ENCODE data around the gene CTRB2. TPM values are rescaled to one million over a fixed set of nuclear protein-coding genes. Genes with fewer than 3 reads are reported as not detected.
"Not testable (repeated sequence)": the region's sequence is repeated elsewhere in the genome, so short reads cannot be mapped to it uniquely, and the experiment has no call there.

CTRB2 gene
- polyA plus RNA-seq, 1 of the 3 experiments (the other 2 are of a cell fraction), result not detected

DNA sequence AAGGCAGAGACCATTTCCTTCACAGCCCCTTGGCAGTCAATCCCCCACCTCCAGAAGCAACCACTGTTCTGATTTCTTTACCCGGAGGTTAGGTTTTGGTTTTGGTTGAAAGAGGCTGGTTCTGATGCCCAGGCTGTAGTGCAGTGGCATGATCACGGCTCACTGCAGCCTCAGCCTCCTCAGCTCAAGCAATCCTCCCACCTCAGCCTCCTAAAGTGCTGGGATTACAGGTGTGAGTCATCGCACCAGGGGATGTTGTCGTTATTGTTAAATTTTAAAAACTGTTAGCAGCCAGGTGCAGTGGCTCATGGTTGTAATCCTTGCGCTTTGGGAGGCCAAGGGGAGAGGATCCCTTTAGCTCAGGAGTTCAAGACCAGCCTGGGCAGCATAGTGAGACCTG, 3.0 kb upstream of the CTRB2 start:
- Histone ChIP-seq H3K79me2 (ENCODE audit: insufficient read depth) (no peaks in the 10 kb centered on the region), H3K4me1 (ENCODE audit: control insufficient read depth in 1 of 2, insufficient read depth in 2 of 2, low read depth in 1 of 2, low read length in 1 of 2) (no peaks in the 10 kb centered on the region), H2AFZ (ENCODE audit: low read depth) (no peak overlapping the region), H3K27me3 (ENCODE audit: insufficient read depth) (no peaks in the 10 kb centered on the region), H3K4me2 (no peak overlapping the region), H3K36me3 (replicated peaks in 1 of 2; ENCODE audit: control insufficient read depth in 1 of 2, insufficient read depth in 2 of 2, low read length in 1 of 2) (no peaks in the 10 kb centered on the region), H3K9me2 (no peaks in the 10 kb centered on the region), H3K27ac (ENCODE audit: low read depth in 2 of 2, low read length in 1 of 2) (no peak overlapping the region), H3K4me3 (ENCODE audit: low read depth in 2 of 2, low read length in 1 of 2) (no peak overlapping the region), H4K20me1 (ENCODE audit: insufficient read depth) (no peaks in the 10 kb centered on the region), H3F3A (replicated peaks; ENCODE audit: insufficient read depth) (no peaks in the 10 kb centered on the region), H3K9me3 (no peaks in the 10 kb centered on the region), H3K9ac (no peak overlapping the region)
- POLR2A ChIA-PET, result no interaction called here
- WGBS (ENCODE audit: low lambda C conversion rate), result 69% methylated on average over 5 of the region's 5 CpGs
- no peak for TF ChIP-seq NRF1 (IDR thresholded peaks at IDR 0.05; ENCODE audit: low read depth, low read length)
- no peak for TF ChIP-seq EP300 (IDR thresholded peaks at IDR 0.05; ENCODE audit: borderline replicate concordance in 1 of 2, low read depth in 1 of 2, low read length in 1 of 2)
- no peak for TF ChIP-seq GABPA (IDR thresholded peaks at IDR 0.05; ENCODE audit: low read depth)
- DNase-seq, result no peak
- CTCF ChIA-PET, result interaction anchor here (0.9 to 1.7 kb wide), 6 partner anchors 11 to 308 kb away, joined by 3 to 4 read pairs (median 3); no protein-coding TSS in a partner anchor

DNA sequence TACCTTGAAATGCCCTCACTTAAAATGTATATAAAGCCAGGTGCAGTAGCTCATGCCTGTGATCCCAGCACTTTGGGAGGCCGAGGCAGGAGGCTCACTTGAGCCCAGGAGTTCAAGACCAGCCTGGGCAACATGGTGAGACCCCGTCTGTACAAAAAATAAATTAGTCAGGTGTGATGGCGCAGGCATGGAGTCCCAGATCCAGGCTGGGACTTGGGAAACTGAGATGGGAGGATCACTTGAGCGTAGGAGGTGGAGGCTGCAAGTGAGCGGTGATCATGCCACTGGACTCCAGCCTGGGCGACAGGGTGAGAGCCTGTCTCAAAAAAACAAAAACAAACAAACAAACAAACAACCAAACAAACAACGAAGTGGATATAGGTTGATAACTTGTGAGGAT, 2.6 kb upstream of the CTRB2 start:
- H3K36me3 ChIP-seq (replicated peaks in 1 of 2; ENCODE audit: control insufficient read depth in 1 of 2, insufficient read depth in 2 of 2, low read length in 1 of 2); H3K9ac ChIP-seq; H3F3A ChIP-seq (replicated peaks; ENCODE audit: insufficient read depth); H3K4me3 ChIP-seq (ENCODE audit: low read depth in 2 of 2, low read length in 1 of 2); H2AFZ ChIP-seq (ENCODE audit: low read depth); POLR2A ChIA-PET; H3K27ac ChIP-seq (ENCODE audit: low read depth in 2 of 2, low read length in 1 of 2); DNase-seq; H3K9me2 ChIP-seq; H3K27me3 ChIP-seq (ENCODE audit: insufficient read depth); H3K9me3 ChIP-seq; H4K20me1 ChIP-seq (ENCODE audit: insufficient read depth); H3K79me2 ChIP-seq (ENCODE audit: insufficient read depth); H3K4me1 ChIP-seq (ENCODE audit: control insufficient read depth in 1 of 2, insufficient read depth in 2 of 2, low read depth in 1 of 2, low read length in 1 of 2); H3K4me2 ChIP-seq: not testable (repeated sequence)
- CTCF ChIA-PET, result interaction anchor here (0.9 to 1.7 kb wide), 7 partner anchors 10 to 308 kb away, joined by 3 to 11 read pairs (median 3); no protein-coding TSS in a partner anchor
- 76% methylated on average over 7 of the region's 7 CpGs for WGBS (ENCODE audit: low lambda C conversion rate)

DNA sequence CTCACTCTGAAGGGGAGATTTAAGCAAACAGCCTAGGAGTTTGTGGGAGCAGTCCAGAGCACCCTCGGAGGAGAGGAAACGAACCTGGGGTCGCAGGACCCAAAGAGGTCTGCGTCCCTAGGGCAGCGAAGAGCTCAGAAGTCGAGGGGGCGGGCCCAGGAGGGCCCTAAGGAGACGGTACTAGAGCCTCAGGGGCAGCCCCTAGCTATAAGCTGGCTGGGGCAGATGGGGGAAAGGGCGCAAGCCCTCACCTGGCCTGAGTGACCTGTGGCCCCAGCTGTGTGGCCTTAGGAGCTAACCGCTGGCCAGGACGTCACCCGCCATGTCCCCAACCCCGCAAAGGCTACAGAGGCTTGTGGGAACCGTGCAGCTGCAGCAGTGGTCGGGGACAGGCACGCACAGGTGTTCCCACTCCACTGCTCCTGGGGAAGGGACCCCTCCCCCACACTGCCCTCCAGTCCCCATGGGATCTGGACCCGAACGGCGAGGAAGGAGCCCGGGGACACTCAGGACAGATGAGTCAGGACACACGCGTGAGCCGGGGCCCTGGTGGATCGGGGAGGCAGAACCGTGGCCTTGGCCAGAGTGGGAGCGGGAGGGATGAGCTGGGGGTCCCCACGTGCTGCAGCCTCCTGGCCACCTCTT, 2.0 kb upstream of the CTRB2 start:
- Histone ChIP-seq H3K27ac (ENCODE audit: low read depth in 2 of 2, low read length in 1 of 2) (no peak overlapping the region), H3K4me2 (no peak overlapping the region), H3K9ac (no peak overlapping the region), H3K36me3 (replicated peaks in 1 of 2; ENCODE audit: control insufficient read depth in 1 of 2, insufficient read depth in 2 of 2, low read length in 1 of 2) (no peaks in the 10 kb centered on the region), H3F3A (replicated peaks; ENCODE audit: insufficient read depth) (no peaks in the 10 kb centered on the region), H3K27me3 (ENCODE audit: insufficient read depth) (no peaks in the 10 kb centered on the region), H3K79me2 (ENCODE audit: insufficient read depth) (no peaks in the 10 kb centered on the region), H3K9me2 (no peaks in the 10 kb centered on the region), H4K20me1 (ENCODE audit: insufficient read depth) (no peaks in the 10 kb centered on the region), H3K4me3 (ENCODE audit: low read depth in 2 of 2, low read length in 1 of 2) (no peak overlapping the region), H2AFZ (ENCODE audit: low read depth) (no peak overlapping the region), H3K9me3 (no peaks in the 10 kb centered on the region), H3K4me1 (ENCODE audit: control insufficient read depth in 1 of 2, insufficient read depth in 2 of 2, low read depth in 1 of 2, low read length in 1 of 2) (no peaks in the 10 kb centered on the region)
- DNase-seq, result no peak
- WGBS (ENCODE audit: low lambda C conversion rate), result 88% methylated on average over 24 of the region's 27 CpGs
- ChIA-PET POLR2A (no interaction called here), CTCF (interaction anchor here (0.9 to 1.7 kb wide), 6 partner anchors 10 to 309 kb away, joined by 3 to 11 read pairs (median 3); no protein-coding TSS in a partner anchor)
- TF ChIP-seq, protein P1, sequence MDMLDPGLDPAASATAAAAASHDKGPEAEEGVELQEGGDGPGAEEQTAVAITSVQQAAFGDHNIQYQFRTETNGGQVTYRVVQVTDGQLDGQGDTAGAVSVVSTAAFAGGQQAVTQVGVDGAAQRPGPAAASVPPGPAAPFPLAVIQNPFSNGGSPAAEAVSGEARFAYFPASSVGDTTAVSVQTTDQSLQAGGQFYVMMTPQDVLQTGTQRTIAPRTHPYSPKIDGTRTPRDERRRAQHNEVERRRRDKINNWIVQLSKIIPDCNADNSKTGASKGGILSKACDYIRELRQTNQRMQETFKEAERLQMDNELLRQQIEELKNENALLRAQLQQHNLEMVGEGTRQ (IDR thresholded peaks at IDR 0.05; ENCODE audit: borderline replicate concordance, low read depth, low read length), result no peak
- TF ChIP-seq CHD2 (IDR thresholded peaks at IDR 0.05; ENCODE audit: low read length, partially characterized antibody) (no peak), GABPA (IDR thresholded peaks at IDR 0.05; ENCODE audit: low read depth) (no peak), RFX5 (IDR thresholded peaks at IDR 0.05; ENCODE audit: low read length) (no peak), YY1 (IDR thresholded peaks at IDR 0.05; ENCODE audit: low read depth) (no peak), NFIC (IDR thresholded peaks at IDR 0.05; ENCODE audit: borderline replicate concordance) (no peak), TEAD4 (IDR thresholded peaks at IDR 0.05; ENCODE audit: borderline replicate concordance, insufficient read depth) (no peak), SMC3 (IDR thresholded peaks at IDR 0.05; ENCODE audit: low read depth, low read length) (no peak), RCOR1 (IDR thresholded peaks at IDR 0.05; ENCODE audit: low read length) (no peak)

Data from SK-N-SH (cell line).